GM23338 (cell line): ENCODE data around the gene TAF15.

Source experiments
- EZH2 ChIP-seq: fragments of 200-600 bp; sonication (generic); IDR thresholded peaks from one replicate; pipeline ENCODE4 v1.8.0; 2017; ENCODE audit warnings: antibody characterized with exemption, mild to moderate bottlenecking, low read depth; ENCODE audit not compliant: unreplicated experiment
- EZH2phosphoT487 ChIP-seq: fragments of 200-600 bp; sonication (generic); IDR thresholded peaks from one replicate; pipeline ENCODE4 v1.8.1; 2018; ENCODE audit warnings: antibody characterized with exemption; ENCODE audit not compliant: unreplicated experiment
- POLR2AphosphoS5 ChIP-seq: IDR thresholded peaks from 2 replicates; pipeline ENCODE4 v1.6.1; 2016; ENCODE audit warnings: antibody characterized with exemption, low read depth
- REST ChIP-seq: IDR thresholded peaks from one replicate; pipeline ENCODE4 v1.6.1; 2018; ENCODE audit warnings: antibody characterized with exemption; ENCODE audit not compliant: unreplicated experiment
- TF ChIP-seq, protein P1 (sequence below), 2 experiments: fragments of 200-600 bp in 1 of 2; sonication (generic) in 1 of 2; conservative IDR thresholded peaks; 2 replicates each; pipeline versions ENCODE4 v1.5.1 to v1.6.1; 2016 to 2017; ENCODE audit warnings: antibody characterized with exemption in 2 of 2, low read depth in 2 of 2, mild to moderate bottlenecking in 2 of 2, moderate library complexity in 1 of 2

DNA sequence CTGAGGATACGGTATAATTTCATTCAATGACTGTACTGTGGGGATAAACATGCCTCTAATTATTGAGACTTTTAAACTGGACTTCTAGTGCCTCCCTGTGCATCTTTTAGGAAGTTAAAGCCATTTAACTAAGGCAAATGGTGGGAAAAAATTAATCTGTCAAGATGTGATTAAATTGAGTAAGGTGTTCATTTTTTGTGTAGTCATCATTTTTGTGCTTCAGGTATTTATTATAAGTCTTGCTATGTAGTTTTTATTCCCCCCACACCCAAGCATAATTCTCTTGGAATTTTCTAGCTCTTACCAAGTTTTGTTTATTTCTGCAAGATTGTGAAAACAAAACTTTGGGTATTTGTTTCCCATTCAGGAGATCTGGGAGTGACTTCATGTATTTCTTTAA is 10.2 kb downstream of the TAF15 start:
- TF ChIP-seq, protein P1, sequence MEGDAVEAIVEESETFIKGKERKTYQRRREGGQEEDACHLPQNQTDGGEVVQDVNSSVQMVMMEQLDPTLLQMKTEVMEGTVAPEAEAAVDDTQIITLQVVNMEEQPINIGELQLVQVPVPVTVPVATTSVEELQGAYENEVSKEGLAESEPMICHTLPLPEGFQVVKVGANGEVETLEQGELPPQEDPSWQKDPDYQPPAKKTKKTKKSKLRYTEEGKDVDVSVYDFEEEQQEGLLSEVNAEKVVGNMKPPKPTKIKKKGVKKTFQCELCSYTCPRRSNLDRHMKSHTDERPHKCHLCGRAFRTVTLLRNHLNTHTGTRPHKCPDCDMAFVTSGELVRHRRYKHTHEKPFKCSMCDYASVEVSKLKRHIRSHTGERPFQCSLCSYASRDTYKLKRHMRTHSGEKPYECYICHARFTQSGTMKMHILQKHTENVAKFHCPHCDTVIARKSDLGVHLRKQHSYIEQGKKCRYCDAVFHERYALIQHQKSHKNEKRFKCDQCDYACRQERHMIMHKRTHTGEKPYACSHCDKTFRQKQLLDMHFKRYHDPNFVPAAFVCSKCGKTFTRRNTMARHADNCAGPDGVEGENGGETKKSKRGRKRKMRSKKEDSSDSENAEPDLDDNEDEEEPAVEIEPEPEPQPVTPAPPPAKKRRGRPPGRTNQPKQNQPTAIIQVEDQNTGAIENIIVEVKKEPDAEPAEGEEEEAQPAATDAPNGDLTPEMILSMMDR (conservative IDR thresholded peaks at IDR 0.05; ENCODE audit: low read depth in 2 of 2) = no peak
- no peak for TF ChIP-seq POLR2AphosphoS5
- no peak for TF ChIP-seq EZH2
- no peak for TF ChIP-seq EZH2phosphoT487
- no peak for TF ChIP-seq REST
